GM18861 (cell line): ENCODE results near the gene MYMK.

Experiments
- ATAC-seq: cut with Tn5 transposase; IDR thresholded peaks from one replicate; pipeline ENCODE4 v1.9.1; 2021; ENCODE audit not compliant: unreplicated experiment

MYMK gene

DNA sequence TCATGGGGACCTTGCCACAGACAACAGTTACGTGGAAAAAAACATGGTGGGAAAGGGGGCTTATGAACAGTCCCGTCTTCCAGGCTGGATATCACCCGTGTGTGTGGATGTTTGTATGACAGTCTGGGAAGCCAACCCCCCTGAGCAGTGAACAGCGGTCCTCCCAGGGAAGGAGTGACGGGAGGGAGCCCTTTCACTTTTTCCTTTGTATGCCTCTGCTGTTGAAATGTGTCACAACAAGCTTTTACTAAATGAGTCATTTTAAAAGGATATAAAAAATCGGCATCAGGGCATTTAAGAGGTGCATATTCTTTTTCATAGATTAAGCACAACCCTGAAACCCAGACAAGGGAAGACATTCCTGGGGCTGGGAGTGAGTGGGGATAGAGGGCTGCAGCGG is 5.1 kb downstream of the MYMK start:
- no peak for ATAC-seq

- no peak for ATAC-seq
These were observed 5.9 kb downstream of the MYMK start for GRCh38 chr9:133518706-133519449.

DNA sequence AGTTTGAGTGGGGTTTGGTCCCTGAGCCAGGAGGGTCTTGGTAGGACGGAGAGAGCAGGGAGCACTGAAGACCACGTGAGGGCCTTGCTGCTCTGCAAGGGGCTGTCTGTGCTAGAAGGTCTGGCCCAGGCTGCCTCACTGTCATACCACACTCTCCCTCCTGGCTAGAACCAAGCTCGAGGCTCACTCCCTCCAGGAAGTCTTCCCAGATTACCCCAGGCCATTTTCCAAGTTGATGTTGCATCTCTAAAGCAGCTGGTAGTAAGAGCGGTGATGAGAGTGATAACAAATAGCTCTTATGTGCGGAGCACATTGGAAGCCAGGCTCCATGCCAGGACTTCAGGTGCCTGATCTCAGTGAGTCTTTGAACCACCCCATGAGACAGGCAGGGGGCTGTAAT is 6.6 kb downstream of the MYMK start:
- ATAC-seq: no peak

DNA sequence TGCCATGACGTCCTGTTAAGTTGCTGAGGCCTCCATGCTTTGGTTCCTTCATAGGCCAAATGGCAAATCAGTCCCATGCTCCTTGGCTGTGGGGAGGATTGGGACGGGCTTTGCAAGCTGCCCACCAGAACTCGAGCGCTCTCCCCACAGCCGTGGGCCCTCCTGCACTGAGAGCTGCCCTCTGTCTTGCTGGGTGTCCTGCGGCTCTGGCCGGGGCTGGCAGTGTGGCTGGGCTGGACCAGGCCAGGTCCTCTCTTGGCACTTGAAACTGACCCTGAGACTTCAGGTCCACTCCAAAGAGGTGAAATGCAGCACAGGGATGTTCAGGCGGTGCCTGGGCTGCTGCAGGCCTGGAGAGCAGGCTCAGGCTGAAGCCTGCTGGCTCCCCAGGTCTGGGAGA is 7.0 kb downstream of the MYMK start:
- ATAC-seq: no peak

GRCh38 chr9:133516961-133517350 is 7.8 kb downstream of the MYMK start:
- no peak for ATAC-seq

- no peak for ATAC-seq
These were observed 8.4 kb downstream of the MYMK start for GRCh38 chr9:133516256-133516960.

DNA sequence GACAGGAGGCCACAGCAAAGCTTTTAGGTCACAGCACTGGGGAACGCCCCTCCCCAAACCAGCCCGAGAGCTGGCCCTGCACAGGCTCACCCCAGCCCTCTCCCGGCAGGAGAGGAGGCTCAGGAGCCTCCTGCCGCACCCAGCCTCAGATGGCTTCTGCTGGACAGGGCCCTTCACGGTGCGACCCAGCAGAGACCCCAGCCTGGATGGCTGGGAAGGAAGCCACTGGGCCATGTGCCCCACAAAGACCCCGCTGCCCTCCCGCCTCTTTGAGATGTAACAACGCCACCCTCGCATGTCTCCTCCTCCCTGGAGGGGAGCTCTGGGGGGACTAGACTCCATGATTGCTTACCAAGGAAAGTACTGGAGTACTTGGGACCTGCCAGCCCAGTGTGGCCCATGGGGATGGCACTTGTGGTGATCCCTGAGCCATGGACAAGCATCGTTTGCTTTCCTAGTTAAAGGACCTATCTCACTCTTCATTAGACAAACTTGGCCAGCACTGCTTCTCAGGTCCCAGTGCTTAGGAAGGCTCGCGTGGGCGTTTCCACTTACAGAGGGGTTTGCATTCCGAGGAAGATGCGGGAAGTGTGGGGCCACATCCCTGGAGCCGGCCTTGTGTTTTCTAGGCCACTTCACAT is 9.0 kb downstream of the MYMK start:
- no peak for ATAC-seq

- ATAC-seq: no peak
These were observed 9.5 kb downstream of the MYMK start for GRCh38 chr9:133515240-133515610.

GRCh38 chr9:133514460-133515239 is 10.1 kb downstream of the MYMK start:
- ATAC-seq: no peak

- ATAC-seq: no peak
These were observed 11.3 kb downstream of the MYMK start for GRCh38 chr9:133513214-133514100.

- ATAC-seq: no peak
These were observed 12.2 kb downstream of the MYMK start for GRCh38 chr9:133512253-133513213.

DNA sequence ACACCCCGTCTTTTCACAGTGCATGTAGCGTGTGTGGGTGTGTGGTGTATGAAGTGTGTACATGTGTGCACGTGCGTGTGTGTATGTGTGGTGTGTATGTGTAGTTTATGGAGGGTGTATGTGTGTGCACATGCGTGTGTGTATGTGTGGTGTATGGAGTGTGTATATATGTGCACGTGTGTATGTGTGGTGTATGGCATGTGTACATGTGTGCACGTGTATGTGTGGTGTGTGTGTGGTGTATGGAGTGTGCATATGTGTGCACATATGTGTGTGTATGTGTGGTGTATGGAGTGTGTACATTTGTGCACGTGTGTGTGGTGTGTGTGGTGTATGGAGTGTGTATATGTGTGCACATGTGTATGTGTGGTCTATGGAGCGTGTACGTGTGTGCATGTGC is 13.2 kb downstream of the MYMK start:
- no peak for ATAC-seq

- no peak for ATAC-seq
These were observed 13.7 kb downstream of the MYMK start for GRCh38 chr9:133510926-133511505.

DNA sequence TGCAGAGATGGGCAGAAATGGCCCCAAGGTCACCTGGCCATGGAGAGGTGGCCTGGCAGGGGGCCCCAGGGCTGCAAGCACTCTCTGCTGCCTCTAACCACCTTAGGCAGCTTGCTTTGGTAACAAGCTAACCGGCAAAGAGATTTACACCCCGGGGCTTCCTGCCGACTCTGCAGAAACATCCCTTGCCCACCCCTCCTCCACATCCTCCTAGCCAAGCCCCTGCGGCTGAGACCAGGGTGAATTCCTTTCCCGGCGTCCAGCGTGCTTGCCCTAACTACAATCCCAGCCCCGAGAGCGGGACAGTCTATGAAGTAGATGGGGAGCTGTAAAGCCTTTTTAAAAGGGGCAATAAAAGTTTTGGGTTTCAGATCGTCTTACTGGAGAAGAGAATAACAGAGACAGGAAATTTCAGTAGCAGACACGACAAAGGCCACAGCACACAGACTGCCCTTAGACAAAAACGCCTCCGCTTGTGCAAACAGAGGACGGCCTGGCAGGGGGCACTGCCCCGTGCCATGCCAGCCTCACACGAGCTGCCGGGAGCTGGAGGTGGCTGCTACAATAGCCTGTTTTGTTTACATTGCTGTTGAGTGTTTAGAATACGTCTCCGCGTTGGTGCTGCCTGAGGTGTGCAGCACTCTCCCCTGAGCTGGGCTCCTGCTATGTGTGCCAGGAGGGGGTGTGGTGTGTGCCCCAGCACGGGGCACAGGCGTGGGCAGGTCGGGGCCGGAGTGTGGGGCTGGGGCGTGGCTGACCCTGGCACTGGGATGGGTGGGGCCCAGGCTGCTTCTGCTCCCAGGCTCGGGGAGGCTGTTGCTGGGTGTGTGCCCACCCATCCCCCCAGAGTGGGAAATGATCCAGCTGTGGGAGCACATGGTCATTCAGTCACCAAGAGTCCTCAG is 15.3 kb downstream of the MYMK start:
- no peak for ATAC-seq

- ATAC-seq: no peak
These were observed 16.7 kb downstream of the MYMK start for GRCh38 chr9:133508046-133508445.

DNA sequence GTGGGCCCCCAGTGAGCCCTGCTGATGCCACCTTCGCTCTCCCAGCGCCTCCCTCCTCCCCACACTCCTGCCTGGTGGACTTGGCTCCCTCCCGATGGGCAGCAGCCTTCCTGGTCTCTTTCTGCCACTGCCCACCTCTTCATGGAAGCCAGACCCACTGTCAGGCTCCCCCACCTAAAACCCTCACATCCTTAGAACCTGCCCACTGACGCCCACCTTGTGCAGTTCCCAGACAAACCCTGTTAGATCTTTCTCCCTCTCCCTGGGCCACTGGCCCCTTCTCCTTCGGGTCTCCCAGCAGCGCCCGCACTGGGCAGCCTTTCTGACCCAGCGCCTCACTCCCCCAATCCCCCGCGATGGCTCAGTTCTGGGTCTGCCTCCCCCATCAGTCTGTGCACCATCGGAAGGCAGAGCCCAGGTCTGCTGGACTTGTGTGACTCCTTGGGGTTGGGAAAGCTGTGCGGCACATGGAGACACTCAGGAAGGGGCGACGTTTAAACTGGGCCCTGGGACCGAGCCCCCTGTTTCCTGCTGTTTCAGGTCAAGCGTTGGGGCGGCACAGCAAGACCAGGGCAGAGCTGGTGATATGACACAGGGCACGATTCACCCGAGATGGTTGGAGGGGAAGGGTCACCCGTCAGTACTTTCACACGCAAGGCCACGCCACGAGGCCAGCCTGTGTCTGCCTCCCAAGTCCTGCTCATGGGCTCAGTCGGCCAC is 17.4 kb downstream of the MYMK start:
- no peak for ATAC-seq

- no peak for ATAC-seq
These were observed 18.1 kb downstream of the MYMK start for GRCh38 chr9:133506653-133507038.
